ENCODE results near the gene PAF1. TPM values are rescaled to one million over a fixed set of nuclear protein-coding genes. Genes with fewer than 3 reads are reported as not detected.

Gene PAF1
- total and polyA plus RNA-seq, 12 donors, result 46.8 to 86.9 (median 52.9) TPM

GRCh38 chr19:39365531-39365930 lies 25.4 kb downstream of the PAF1 start:
- 100% methylated on average over 1 of the region's 1 CpG for WGBS, 4 donors
- intact Hi-C loops (cut with DNase I), result no loop called here
- no peaks in the 10 kb centered on the region for H3K9me3 ChIP-seq (replicated peaks in 1 of 3)
- H3K27me3 ChIP-seq, result no peaks in the 10 kb centered on the region
- no peak for DNase-seq
- no peak overlapping the region for H3K27ac ChIP-seq
- H3K4me1 ChIP-seq (replicated peaks in 1 of 2), result peaks cover 12 to 26% of the 10 kb centered on the region in 2 donors
- peaks cover 0 to 30% of the 10 kb centered on the region in 2 donors for H3K36me3 ChIP-seq (replicated peaks in 1 of 2)
- no peak overlapping the region for H3K4me3 ChIP-seq
- TF ChIP-seq POLR2A (IDR thresholded peaks at IDR 0.05) (no peak), CTCF (IDR thresholded peaks at IDR 0.05) (no peak)

- Histone ChIP-seq H3K4me1 (replicated peaks in 1 of 2) (peaks cover 12 to 26% of the 10 kb centered on the region in 2 donors), H3K9me3 (replicated peaks in 1 of 3) (no peaks in the 10 kb centered on the region), H3K27ac (peak overlapping the region in 2 of 5 donors; percentile 73), H3K4me3 (no peak overlapping the region), H3K36me3 (replicated peaks in 1 of 2) (peaks cover 0 to 33% of the 10 kb centered on the region in 2 donors), H3K27me3 (no peaks in the 10 kb centered on the region)
- TF ChIP-seq POLR2A (IDR thresholded peaks at IDR 0.05), result no peak
- TF ChIP-seq CTCF (IDR thresholded peaks at IDR 0.05), result no peak
- no peak for DNase-seq
- WGBS, 4 donors, result 65 to 84% (median 70%) methylated on average over 4 to 5 of the region's 5 CpGs
- intact Hi-C loops (cut with DNase I), result no loop called here
Observed at GRCh38 chr19:39363901-39364457, 26.9 kb downstream of the PAF1 start.

- Histone ChIP-seq H3K4me1 (replicated peaks in 1 of 2) (peaks cover 12 to 26% of the 10 kb centered on the region in 2 donors), H3K27ac (peak overlapping the region in 4 of 5 donors; percentile 14 to 73 (median 62)), H3K27me3 (no peaks in the 10 kb centered on the region), H3K9me3 (replicated peaks in 1 of 3) (no peaks in the 10 kb centered on the region), H3K4me3 (no peak overlapping the region), H3K36me3 (replicated peaks in 1 of 2) (peaks cover 0 to 43% of the 10 kb centered on the region in 2 donors)
- WGBS, 4 donors, result 47 to 62% (median 56%) methylated on average over 6 of the region's 6 CpGs
- intact Hi-C loops (cut with DNase I), result no loop called here
- TF ChIP-seq POLR2A (IDR thresholded peaks at IDR 0.05) (no peak), CTCF (IDR thresholded peaks at IDR 0.05) (no peak)
- peak in 2 of 7 donors; percentile 37 to 39 for DNase-seq
Observed at GRCh38 chr19:39362682-39363657, 27.9 kb downstream of the PAF1 start.

GRCh38 chr19:39360599-39360998 lies 30.3 kb downstream of the PAF1 start:
- no peak overlapping the region for H3K27ac ChIP-seq
- no peaks in the 10 kb centered on the region for H3K9me3 ChIP-seq (replicated peaks in 1 of 3)
- H3K4me3 ChIP-seq, result no peak overlapping the region
- no peak for DNase-seq
- peaks cover 19 to 36% of the 10 kb centered on the region in 2 donors for H3K4me1 ChIP-seq (replicated peaks in 1 of 2)
- H3K36me3 ChIP-seq (replicated peaks in 1 of 2), result peaks cover 0 to 63% of the 10 kb centered on the region in 2 donors
- 80 to 100% (median 88%) methylated on average over 1 of the region's 1 CpG for WGBS, 4 donors
- H3K27me3 ChIP-seq, result no peaks in the 10 kb centered on the region
- no peak for TF ChIP-seq POLR2A (IDR thresholded peaks at IDR 0.05)
- TF ChIP-seq CTCF (IDR thresholded peaks at IDR 0.05), result no peak
- intact Hi-C loops (cut with DNase I), result no loop called here

Measured in adrenal gland (tissue), 12 donors.